HG02610 (cell line): ENCODE data around the gene DENND6B.

Experiments used
- ATAC-seq: cut with Tn5 transposase; IDR thresholded peaks from one replicate; pipeline ENCODE4 v1.9.1; 2021; ENCODE audit warnings: mild to moderate bottlenecking, moderate library complexity; ENCODE audit not compliant: unreplicated experiment

The DENND6B gene

DNA sequence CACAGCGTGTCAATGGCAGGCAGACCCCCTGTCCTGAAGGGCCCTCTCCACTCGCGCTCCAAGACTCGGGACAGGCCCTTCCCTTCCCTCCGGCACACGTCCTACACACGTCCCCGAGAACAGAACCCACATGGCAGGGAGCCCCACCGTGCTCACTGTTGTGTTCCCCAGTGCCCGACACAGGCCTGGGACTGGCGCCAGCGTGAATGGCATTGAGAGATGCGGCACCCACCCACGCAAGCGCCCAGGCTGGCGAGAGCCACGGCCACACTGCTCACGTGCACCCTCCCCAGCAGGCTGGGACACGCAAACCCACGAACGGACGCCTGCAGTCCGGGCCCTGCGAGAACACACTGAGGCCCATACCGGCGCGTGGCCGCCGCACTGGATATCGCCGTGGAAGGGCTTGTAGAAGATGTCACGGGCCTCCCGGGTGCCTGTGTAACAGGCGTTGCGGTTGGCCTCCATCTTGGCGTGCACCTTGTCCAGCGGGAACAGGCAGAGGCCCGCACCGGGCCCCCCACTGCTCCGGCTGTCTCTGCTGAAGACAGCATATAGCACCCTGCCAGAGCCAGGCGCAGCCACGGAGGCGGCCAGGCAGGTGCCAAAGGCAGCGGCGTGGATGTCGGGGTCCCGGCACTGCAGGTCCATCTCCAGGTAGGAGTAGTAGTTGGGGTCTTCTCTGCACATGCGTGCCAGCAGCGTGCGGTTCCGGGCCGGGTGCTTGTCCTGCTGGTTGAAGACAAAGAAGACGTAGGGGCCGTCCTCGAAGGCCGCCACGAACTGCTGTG is 37.5 kb downstream of the DENND6B start:
- no peak for ATAC-seq

GRCh38 chr22:50287731-50288130 is 39.1 kb downstream of the DENND6B start:
- no peak for ATAC-seq

- ATAC-seq, result no peak
Observed at GRCh38 chr22:50286701-50287318, 40.0 kb downstream of the DENND6B start.

- ATAC-seq, result no peak
Observed at GRCh38 chr22:50286275-50286674, 40.5 kb downstream of the DENND6B start.

DNA sequence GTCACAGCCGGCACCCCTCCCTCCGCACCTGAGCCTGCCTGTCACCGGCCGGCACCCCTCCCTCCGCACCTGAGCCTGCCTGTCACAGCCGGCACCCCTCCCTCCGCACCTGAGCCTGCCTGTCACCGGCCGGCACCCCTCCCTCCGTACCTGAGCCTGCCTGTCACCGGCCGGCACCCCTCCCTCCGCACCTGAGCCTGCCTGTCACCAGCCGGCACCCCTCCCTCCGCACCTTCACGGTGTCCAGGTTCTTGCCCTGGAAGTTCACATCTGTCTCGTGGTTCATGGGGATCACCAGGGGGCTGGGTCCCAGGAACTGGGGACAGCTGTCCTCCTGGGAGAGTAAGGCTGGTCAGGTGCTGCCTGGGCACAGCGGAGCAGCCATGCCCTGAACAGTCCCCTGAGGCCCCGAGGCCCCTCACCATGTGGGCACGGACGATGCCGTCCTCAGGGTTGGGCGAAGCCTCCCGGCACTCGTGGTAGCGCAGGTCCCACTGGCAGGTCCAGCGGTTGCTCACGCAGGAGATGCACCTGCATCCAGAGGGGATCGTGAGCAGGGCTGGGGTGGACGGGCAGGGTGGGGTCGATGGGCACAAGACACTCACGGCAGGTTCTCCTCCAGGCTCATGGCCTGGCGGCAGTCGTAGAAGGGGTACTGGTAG is 41.1 kb downstream of the DENND6B start:
- ATAC-seq, result no peak

DNA sequence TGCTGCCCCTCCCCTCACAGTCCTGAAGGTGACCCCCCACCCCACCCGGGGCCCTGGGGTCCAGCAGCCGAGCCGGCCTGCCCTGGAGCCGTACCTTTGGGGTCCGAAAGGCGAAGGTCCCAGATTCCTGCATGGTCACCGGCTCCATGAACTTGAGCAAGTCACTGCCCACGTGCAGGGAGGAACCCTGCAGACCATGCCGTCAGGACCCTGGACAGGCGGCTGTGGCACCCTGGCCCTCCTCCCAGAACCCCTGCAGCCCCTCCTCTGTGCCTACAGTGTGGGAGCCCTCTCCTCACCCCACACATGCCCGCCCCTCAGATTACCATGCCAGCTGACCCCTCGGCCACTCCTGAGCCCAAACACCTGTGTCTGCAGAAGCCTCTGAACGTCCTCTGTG is 42.3 kb downstream of the DENND6B start:
- no peak for ATAC-seq

DNA sequence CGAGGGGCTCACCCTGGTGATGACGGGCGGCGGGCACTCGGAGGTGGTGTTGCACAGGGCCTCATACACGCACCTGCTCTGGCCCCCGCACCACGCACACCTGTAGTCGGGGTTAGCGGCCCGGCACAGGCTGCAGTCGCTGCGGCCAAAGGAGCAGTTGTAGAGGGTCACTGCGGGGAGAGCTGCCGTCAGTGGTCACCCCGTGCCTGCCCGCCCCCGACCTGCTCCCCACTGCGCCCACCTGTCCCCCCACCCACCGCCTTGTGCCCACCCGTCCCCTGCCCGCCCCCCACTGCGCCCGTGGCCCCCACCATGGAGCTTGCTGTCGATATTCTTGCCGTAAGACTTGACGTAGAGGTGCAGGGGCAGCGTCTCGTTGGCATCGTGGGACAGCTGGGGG is 43.0 kb downstream of the DENND6B start:
- ATAC-seq, result no peak

GRCh38 chr22:50282361-50283155 is 44.3 kb downstream of the DENND6B start:
- ATAC-seq, result no peak

- no peak for ATAC-seq
Observed at GRCh38 chr22:50281957-50282356, 44.9 kb downstream of the DENND6B start.

- no peak for ATAC-seq
Observed at GRCh38 chr22:50281384-50281760, 45.4 kb downstream of the DENND6B start.

DNA sequence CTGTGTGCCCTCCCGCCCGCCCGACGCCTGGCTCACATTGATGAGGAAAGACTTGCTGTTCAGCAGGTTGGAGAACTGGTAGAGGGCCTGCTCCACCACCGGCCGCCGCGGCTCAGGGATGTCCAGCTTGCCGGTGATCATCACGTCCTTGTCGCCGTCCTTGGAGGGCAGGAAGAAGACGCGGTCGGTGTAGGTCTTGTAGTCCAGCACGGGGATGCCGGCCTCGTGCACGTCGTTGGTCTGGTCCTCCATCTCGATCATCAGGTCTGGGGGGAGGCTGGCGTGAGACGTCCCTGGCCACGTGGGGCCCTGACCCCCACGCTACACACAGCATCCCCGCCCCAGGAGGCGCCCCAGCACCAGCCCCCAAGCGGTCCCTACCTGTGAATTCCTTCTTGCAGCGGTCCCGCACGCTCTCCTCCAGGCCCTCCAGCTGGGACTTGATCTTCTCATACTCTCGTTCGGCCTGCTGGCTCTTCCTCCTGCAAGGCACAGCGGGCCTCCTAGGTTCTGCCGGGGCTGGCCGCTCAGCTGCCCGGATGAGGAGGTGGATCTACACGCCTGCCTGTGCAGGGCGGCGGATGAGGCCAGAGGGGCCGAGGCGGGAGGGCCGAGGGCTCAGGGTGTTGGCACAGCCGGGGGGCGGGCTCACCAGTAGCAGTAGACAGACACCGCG is 46.0 kb downstream of the DENND6B start:
- no peak for ATAC-seq

DNA sequence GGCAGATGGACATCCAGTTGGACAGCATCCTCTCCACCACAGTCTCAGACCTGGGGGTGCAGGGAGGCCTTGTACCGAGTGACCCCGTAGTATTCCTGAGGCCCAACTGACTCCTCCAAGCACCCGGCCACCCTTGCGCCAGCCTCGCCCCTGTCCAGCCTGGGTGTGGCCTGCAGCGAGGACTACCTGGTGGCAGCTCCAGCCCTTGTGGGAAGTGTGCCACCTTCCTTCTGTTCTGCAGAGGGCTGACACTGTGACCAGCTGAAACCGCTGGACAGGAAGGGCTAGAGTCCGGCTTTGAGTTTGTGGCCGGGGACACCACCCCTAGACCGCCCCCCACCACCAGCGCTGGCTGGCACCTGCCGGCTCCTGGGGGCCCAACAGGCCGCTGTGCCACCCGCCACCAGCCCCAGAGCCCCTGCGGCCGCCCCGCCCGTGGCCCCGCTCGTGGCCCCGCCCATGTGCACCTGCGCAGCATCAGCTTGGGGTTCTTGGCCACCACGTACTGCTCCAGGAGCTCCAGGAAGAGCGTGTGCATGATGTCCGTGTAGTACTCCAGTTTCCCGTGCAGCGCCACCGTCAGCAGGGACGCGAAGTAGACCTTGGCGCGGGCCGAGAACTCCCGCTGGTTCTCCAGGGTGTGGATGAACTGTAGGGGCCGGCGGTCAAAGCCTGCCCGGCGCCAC is 46.6 kb downstream of the DENND6B start:
- no peak for ATAC-seq

- ATAC-seq, result no peak
Observed at GRCh38 chr22:50278956-50279619, 47.7 kb downstream of the DENND6B start.

DNA sequence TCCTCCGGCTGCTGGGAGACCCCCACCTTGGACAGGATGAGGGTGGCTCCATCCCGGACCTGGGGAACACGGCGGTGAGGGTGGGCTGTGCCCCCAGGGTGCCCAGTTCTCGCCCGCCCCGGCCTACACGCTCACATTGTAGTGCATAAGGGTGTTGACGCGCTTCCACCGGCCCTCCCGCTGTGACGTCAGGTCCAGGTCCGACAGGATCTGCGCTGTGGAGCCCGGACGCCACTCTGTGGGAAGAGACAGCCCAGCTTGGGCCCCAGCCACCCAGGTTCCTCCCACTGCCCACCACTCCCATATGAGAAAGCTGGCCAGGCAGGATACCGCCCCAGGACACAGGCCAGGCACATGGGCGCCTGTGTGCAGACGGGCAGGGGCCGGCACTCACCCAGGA is 48.4 kb downstream of the DENND6B start:
- ATAC-seq, result no peak

DNA sequence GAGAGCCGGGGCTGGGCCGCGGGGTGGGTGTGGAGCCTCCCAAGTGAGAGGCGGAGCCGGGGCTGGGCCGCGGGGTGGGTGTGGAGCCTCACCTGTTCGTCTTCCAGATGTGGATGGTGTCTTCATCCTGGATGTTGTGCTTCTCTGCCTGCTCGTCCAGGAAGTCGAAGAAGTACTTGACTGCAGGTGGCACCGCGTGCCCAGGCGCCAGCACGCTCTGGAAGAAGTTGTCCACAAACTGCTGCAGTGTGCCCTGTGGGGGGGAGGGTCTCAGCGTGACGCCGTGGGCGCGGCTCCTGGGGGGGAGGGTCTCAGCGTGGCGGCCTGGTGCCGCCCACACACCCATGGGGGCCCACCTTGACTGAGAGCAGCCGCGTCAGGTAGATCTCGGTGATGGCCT is 49.1 kb downstream of the DENND6B start:
- no peak for ATAC-seq

DNA sequence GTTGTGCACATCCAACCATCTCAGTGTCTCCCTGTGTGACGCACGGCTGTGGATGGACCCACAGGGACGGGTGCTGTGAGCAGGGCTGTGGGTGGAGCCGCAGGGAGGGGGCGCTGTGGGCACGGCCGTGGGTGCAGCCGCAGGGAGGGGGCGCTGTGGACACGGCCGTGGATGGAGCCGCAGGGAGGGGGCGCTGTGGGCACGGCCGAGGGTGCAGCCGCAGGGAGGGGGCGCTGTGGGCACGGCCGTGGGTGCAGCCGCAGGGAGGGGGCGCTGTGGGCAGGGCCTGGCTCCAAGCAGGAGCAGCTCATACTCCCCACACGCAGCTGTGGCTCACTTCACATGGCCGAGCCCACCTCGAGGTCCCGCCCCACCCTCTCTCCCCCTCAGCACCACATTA is 50.7 kb downstream of the DENND6B start:
- no peak for ATAC-seq

DNA sequence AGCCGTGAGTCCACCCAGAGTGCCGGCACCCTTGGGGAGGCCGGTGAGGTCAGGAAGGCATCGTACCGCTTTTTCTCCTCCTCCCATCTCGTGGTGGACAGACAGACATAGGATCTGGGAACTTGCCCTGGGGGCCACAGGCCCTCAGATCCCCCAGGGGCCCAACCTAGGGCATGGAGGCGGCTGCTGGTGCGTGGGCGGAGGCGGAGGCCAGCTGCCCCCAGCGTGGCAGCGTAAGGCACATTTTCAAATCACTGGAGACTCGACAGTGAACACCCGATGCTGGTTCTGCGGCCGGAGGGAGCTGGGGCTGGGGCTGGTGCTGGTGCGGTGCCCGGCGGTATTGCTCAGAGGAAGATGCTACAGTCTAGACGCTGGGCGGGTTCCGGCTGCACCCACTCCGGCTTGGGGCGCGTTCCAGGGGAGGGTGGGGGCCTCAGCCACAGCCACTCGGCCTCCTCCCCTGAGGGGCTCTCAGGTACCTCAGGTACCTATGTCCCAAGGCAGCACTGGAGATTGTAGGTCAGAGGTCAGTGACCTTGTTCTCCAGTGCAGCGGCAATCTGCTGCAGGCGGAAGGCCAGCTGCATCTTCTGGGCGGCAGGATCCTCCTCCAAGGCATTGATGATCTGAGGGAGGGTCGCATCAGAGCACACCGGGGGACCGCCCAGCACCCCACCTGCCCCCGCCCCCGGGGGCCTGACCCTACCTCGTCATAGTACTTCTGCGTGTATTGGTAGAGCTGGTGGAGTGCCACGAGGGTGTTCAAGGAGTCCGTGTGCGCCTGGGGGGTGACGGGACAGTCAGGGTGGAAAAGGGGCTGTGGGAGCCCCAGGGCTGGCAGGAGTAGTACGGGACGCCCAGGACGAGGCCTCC is 51.4 kb downstream of the DENND6B start:
- no peak for ATAC-seq

DNA sequence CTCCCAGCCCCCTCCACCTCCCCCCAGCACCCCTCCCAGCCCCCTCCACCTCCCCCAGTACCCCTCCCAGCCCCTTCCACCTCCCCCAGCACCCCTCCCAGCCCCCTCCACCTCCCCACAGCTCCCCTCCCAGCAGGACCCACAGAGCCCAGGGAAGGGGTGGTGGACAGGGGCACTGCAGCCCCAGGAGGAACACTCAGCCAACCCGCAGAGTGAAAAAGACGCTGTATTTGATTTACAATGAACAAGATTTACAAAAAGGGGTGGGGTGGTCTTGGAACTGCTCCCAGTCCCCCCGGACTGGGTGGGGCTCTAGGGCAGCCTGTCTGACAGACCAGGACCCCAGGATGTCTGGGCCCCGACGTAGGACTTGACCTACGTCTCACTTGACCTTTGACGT is 52.0 kb downstream of the DENND6B start:
- ATAC-seq, result no peak

DNA sequence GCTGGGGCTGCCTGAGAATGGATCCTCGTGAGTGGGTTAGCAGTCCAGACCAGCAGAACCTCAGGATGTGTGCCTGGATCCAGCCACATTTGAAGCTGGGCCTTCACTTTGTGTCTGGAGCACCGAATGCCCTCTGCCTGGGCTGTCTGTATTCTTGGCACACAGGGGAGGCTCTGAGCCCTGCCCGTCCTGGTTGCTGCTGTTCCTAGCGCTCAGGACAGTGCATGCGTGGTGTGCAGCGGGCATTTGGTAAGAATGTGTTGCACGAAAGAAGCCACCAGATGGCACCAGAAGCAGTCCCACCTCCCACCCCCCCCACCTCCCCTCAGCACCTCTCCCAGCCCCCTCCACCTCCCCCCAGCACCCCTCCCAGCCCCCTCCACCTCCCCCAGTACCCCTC is 52.5 kb downstream of the DENND6B start:
- ATAC-seq, result no peak
